Right ventricle myocardium inferior (tissue), 1 donor: ENCODE measurements around the gene GRID1. TPM values are rescaled to one million over a fixed set of nuclear protein-coding genes. Genes with fewer than 3 reads are reported as not detected.
"Not testable (repeated sequence)": the region's sequence is repeated elsewhere in the genome, so short reads cannot be mapped to it uniquely, and the experiment has no call there.

ENCODE experiments used
- ATAC-seq: fragments of 200-7000 bp; cut with Tn5 transposase; one replicate; pipeline ENCODE4 v1.9.1; 2020; ENCODE audit warnings: mild to moderate bottlenecking, moderate library complexity
- DNase-seq: peaks from one replicate; pipeline ENCODE4 v3.0.0; 2021; ENCODE audit errors: missing footprints
- intact Hi-C: fragments of 100-400 bp; cut with DNase I; formaldehyde crosslinking; loops from one replicate; pipeline ENCODE4 v1.11.0; 2022
- total RNA-seq: library from RNA; stranded (reverse); fragmentation: NEBNext Ultra II Directional; extraction: Animal tissue kit (Norgen Biotek cat#: 25700); gene quantifications from one replicate; pipeline ENCODE4 v1.2.1, GENCODE V29; 2021
- donor health status: DM: no; HTN: yes; CAD: no; lungs with severe emphysema.

GRID1 gene
- total RNA-seq, 1 donor from 2014 or later, result 1.3 TPM

DNA sequence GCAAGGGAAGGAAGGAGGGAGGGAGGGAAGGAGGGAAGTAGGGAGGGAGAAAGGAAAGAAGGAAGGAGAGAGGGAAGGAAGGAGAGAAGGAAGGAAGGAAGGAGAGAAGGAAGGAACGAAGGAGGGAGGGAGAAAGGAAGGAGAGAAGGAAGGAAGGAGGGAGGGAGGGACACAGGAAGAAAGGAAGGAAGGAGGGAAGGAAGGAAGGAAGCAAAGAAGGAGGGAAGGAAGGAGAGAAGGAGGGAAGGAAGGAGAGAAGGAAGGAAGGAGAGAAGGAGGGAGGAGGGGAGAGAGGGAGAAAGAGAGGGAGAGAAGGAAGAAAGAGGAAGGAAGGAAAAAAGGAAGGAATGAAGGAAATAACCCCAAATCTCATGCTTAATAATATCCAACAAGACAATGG lies 630.6 kb downstream of the GRID1 start:
- no peak for DNase-seq
- ATAC-seq, result no peak
- intact Hi-C loops, result no loop called here

DNA sequence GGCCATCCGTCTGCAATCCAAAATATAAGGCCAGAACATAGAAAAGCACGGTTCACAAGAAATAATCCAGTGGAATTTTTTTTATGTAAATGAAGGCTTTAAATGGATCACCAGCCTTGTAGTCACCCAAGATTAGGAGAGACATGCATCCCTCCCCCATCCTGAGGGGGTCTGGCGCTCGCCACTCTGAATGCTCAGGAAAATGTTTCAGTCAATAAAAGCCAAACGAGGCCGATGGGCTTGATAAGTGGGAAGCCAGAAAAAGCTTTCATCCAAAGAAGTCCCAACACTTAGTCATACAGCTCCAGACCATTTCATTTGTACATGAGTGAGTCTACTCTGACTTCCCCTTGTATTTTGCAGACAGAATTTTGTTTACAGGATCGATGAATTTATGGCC lies 631.8 kb downstream of the GRID1 start:
- no peak for DNase-seq
- no peak for ATAC-seq

DNA sequence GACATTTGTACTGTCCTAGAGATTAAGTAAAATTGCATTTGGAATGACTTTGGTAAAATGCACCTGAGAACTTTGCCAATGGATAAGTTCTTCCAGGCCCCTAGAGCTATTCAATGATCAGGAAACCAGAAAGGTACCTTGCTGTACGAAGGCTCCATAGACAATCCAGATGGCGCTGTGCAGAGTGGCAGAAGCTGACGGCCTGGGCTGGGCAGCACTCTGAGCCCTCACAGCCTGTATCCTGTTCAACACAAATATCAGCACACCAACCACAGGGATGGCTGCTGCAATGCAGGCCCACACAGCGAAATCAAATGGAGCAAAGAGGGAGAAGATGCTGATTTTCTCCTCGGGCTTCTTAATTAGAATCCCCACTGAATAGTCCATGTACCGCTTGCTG lies 642.4 kb downstream of the GRID1 start:
- DNase-seq, result no peak
- intact Hi-C loops, result no loop called here
- ATAC-seq, result no peak

More for the DNA sequence above, 631.8 kb downstream of the GRID1 start:
- intact Hi-C loops, result no loop called here

DNA sequence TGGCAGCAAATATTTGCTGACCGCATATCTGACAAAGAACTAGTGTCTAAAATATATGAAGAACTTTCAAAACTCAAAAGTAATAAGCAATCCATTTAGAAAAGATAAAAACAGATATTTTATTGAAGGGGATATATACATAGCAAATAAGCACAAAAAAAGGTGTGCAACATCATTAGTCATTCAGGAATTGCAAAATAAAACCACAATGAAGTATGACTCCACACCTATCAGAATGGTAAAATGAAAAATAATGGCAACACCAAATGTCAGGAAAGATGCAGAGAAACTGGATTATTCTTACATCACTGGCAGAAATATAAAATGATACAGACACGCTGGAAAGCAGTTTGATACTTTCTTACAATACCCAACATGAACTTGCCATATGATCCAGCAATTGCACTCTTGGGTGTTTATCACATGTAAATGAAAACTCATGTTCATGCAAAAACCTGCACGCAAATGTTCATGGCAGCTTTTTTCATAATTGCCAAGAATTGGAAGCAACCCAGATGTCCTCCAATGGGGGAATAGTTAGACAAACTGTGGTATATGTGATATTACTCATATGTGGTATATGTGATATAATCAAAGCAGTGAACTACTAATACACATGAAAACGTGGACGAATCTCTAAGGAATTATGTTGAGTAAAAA lies 645.5 kb downstream of the GRID1 start:
- no peak for DNase-seq
- intact Hi-C loops, result no loop called here
- no peak for ATAC-seq

DNA sequence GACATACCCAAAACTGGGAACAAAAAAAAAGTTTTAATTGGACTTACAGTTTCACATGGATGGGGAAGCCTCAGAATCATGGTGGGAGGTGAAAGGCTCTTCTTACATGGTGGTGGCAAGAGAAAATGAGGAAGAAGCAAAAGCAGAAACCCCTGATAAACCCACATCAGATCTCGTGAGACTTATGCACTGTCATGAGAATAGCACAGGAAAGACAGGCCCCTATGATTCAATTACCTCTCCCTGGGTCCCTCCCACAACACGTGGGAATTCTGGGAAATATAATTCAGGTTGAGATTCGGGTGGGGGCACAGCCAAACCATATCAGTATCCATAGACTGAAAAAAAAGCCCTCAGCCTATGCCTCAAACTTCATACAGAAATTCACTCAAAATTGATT lies 647.2 kb downstream of the GRID1 start:
- DNase-seq, result no peak
- intact Hi-C loops, result no loop called here
- ATAC-seq, result no peak

DNA sequence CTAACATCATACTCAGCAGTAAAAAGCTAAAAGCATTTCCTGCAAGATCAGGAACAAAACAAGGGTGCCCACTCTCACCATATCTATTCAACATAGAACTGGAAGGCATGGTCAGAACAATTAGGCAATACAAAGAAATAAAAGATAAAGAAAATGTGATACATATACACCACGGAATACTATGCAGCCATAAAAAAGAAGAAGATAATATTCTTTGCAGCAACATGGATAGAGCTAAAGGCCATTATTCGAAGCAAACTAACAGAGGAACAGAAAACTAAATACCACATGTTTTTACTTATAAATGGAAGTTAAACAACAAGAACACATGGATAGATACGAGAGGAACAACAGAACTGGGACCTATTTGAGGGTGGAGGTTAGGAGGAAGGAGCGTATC lies 652.7 kb downstream of the GRID1 start:
- intact Hi-C loops, result no loop called here
- DNase-seq (no peak), ATAC-seq (no peak)

DNA sequence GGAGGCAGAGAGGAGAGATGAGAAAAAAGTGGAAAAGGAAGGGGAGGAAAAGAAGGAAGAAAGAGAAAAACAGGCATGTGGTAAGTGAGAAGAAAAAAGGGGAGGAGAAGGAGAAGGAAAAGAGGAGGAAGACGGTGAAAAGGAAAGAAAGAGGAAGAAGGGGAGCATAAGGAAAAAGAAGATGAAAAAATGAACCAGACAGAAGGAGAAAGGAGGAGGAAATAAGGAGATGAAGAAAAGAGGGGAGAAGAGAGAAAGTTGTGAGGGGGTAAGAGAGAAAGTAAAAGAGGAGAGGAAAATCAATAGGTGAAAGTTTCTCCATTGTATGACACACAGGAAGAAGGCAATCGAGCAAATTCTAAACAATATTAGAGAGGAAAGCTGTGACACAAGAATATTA lies 663.8 kb downstream of the GRID1 start:
- DNase-seq, result no peak
- ATAC-seq, result no peak
- intact Hi-C loops, result no loop called here

DNA sequence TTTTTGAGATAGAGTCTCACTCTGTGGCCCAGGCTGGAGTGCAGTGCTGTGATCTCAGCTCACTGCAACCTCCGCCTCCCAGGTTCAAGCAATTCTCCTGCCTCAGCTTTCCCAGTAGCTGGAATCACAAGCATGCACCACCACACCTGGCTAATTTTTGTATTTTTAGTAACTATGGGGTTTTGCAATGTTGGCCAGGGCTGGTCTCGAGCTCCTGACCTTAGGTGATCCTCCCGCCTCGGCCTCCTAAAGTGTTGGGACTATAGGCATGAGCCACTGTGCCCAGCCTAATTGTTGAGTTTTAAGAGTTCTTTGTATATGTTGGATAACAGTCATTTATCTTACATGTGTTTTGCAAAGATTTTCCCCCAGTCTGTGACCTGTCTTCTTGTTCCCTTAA lies 667.5 kb downstream of the GRID1 start:
- intact Hi-C loops, ATAC-seq, DNase-seq: not testable (repeated sequence)

DNA sequence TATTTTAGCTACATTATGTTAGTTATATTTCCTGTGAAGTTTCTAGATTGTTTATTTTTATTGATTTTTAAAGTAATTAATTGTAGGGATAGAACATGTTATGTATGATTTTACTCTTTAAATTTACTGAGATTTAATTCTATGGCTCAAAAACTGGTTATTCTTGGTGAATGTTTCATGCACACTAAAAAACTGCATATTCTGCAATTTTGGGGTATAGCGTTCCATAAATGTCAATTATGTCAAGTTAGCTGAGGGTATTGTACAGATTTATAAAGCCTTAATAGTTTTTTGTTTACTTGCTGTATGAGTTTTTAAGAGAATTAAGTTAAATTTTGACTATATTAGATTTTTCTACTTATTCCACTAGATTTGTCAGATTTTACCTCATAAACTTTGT lies 669.7 kb downstream of the GRID1 start:
- DNase-seq (no peak), ATAC-seq (no peak)
- intact Hi-C loops, result no loop called here

DNA sequence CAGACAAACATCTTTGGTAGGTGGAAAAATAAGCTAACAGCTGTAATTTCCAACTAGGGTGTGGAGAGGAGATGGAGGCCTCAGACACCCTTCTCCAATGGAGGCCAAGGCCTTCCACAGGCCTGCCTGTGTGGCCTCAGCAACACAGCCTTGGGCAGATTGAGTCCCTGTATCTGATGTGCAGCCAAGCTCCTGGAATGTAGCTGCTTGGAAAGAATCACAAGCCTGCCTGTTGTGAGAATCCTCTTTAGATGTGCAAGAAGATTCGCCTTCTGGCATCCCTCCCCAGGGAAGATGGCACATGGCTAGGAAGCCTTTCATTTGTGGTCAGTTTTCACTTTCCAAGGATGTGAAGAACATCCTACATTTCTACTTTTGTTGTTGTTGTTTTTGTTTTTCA lies 684.0 kb downstream of the GRID1 start:
- ATAC-seq (no peak), DNase-seq (no peak)
- intact Hi-C loops, result no loop called here

DNA sequence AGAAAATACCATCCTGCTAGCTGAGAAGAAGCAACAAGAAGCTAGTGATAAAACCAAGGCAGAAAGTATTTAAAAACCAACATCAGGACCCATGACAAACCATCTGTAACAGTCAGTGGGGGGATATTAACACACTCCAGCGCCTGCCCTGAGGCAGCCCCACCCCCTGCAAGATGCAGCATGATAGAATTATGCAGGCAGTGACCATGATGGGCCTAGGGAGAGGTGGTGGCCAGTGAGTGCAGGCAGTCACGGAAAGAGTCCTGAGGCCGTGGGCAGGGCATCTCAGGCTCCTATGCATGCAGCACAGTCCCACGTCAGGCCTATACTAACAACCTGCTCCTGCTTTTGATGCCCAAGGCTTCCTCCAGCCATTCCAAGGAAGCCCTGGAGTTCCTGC lies 686.9 kb downstream of the GRID1 start:
- no peak for ATAC-seq
- intact Hi-C loops, result no loop called here
- DNase-seq, result no peak

DNA sequence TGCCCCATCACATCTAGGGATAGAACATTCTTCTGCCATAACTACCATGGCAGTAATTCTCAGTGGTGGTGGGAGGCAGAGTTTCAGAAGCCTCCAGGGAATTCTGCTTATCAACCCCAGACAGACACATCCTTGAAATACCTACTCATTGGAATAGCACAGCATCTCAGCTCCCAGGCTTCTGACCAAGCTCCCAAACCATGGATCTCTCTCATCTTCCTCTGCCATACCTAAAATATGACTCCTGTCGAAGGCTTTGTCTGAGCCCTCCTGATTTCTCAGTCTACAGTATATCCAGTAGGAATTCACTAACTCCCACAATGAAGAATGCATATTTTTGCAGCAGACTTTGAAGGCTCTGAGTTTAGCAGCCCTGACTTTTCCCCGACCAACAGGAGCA lies 687.5 kb downstream of the GRID1 start:
- no peak for ATAC-seq
- DNase-seq, result no peak
- intact Hi-C loops, result no loop called here

DNA sequence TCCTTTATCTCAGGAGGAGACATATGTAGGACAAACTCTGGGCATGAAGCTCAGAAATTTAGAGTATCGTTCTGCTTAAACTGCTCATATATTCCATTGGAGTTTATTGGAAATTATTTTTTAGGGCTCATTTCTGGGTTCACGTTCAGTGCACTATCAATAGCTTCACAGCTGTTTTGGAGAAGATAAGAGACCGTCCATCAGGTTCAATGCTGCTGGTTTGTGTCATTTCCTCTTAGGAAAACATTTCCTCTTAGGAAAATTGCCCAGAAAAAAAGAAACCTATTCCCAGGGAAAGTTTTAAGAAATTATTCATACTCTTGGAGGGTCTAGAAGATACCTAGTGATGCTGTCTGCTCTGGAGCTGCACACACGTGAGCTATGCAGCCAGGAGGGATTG lies 691.7 kb downstream of the GRID1 start:
- ATAC-seq (no peak), DNase-seq (no peak)
- intact Hi-C loops, result no loop called here

DNA sequence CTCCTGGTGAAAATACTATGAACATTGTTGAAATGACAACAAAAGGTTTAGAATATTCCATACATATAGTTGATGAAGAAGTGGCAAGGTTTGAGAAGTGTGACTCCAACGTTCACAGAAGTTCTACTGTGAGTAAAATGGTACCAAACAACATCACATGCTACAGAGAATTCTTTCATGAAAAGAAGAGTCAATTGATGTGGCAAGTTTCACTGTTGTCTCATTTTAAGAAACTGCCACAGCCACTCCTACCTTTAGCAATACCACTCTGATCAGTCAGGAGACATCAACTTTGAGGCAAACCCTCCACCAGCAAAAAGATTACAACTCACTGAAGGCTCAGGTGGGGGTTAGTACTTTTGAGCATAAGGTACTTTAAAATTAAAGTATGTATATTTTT lies 693.3 kb downstream of the GRID1 start:
- ATAC-seq (no peak), DNase-seq (no peak)
- intact Hi-C loops, result no loop called here

DNA sequence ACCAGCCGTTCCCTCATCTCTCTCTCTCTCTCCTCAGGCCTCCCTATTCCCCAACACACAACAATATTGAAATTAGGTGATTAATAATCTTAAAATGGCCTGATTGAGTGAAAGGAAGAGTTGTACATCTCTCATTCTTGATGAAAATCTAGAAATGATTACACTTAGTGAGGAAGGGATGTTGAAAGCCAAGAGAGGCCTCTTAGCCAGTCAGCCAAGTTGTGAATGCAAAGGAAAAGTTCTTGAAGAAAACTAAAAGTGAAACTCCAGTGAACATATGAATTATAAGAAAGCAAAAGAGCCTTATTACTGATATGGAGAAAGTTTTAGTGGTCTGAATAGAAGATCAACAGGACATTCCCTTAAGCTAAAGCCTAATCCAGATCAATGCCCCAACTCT lies 695.1 kb downstream of the GRID1 start:
- no peak for DNase-seq
- intact Hi-C loops, result no loop called here
- ATAC-seq, result no peak

DNA sequence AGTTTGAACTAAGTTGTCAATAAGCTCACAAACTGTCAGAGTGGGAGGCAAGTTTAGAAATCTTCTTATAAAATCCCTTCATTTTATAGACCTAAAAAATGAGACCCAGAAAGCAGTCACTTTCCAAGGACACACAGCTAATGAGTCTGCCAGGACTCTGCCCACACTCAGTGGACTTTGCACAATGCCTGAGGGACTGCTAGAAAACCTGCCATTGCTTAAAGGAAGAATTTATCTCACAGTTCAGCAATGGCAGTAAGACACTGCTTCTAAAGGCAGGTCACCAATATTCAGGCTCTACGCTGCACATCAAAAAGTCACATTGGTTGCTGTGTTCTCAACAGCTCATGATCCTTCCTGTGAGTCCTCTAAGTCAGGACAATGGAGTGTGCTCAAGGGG lies 698.1 kb downstream of the GRID1 start:
- intact Hi-C loops, result no loop called here
- ATAC-seq (no peak), DNase-seq (no peak)

DNA sequence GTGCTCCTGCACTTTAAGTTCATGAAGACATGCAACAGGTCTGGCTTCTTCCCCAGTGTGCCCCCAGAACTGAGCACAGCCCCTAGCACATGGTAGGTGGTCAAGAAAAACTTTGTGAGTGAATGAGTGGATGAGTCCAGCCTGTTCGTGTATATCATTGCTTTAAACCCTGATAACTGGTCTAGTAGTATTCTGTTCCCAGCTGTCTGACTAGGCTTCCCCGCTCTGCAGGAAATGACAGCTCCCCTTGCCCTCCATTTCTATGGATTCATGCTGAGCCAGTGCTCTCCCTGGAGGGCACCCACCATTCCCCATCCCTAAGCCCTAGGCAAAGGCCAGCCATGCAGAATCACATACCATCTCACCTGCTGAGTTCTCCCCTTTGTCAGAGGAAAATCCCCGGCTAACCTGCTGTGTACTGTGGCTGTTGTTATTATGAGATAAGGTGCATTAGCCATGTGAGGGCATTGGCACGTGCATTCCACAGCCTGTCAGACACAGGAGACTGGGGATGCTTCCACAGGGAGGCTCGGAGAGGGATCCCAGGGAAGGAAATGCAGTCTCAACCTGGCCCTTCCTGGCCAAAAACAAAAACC lies 698.9 kb downstream of the GRID1 start:
- no peak for DNase-seq
- ATAC-seq, result no peak
- intact Hi-C loops, result no loop called here

DNA sequence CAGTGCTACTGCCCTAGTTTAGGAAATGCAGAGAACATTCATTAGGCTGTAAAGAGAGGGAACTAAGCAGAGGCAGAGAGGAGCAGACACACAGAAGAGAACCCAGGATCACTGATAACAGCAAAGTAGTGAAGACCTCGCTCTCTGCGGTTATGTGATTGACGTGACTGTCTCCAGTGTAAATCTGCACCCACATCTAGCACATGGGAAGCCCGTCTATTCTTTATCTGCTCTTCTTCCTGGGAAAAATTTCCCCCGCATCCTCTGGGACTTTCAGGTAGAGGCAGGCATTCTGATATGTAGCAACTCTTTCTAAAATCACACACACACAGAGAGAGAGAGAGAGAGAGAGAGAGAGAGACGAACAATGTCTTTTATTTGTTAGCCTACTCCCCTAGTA lies 699.6 kb downstream of the GRID1 start:
- intact Hi-C loops, result no loop called here
- no peak for ATAC-seq
- no peak for DNase-seq

DNA sequence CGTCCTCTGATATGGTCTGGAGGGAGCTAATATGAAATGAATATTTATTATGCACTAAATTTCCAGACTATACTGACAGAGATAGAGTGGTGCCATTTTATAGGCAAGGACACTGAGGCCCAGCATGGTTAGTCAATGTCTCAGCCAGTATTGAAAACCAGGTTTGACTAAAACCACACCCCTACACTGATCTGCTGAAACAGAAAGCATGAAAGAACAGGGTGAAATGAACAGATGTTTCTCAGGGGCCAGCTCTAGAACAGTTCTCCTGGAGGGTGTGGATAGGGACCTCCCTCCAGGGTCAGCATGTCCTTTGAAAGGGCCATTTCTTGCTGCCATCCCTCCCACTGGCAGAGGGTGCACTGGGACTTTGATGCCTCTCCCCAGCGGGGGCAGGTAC lies 700.5 kb downstream of the GRID1 start:
- DNase-seq (no peak), ATAC-seq (no peak)
- intact Hi-C loops, result no loop called here

DNA sequence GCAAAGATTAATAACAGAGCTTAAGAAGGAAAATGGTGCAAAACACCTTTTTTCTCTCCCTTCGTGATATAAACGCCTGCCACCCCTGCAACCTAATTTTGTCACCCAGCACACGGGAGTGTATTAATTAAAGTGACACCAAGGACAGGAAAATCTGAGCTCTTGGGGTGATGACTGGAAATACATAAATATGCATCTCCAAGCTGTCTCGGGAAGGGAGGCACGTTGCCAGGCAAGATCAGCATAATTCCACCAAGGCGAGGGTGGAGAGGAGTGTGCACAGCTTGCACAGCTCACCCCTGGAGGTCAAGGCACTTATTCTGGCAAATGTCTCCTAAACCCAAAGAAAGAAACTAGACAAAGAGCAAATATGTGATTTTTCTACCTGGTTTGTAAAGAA lies 700.9 kb downstream of the GRID1 start:
- DNase-seq (no peak), ATAC-seq (no peak)
- intact Hi-C loops, result no loop called here

DNA sequence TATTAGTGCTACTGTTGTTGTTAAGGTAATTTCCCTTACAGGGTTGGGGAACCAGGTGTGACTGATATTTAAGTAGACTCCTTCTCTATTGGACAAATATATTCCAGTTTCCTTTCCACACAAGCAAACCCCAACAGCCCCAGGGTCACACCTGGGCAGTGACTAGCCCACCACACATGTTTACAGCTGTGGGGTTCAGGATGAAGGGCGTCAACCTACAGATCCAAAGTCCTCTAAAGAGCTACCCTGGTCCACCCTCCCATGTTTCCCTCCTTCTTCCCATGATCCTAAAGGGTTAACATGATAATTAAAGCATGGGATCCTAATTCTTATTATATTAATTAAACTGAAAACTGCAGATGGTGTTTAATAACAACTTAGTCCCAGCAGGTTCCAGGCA lies 701.5 kb downstream of the GRID1 start:
- DNase-seq, result no peak
- ATAC-seq, result no peak
- intact Hi-C loops, result no loop called here
